ENCODE results near the gene UBXN2A.
A peak's percentile ranks its signal among the peaks of the same experiment; 100 is the strongest.

The UBXN2A gene

GRCh38 chr2:23939987-23940717 lies at the start of gene UBXN2A:
TSS of gene UBXN2A (plus strand) at chr2:23940463. CDS start at chr2:23958315, 17,852 bp downstream.
- DNase-seq (ENCODE audit: low spot score), result peak; percentile 79

GRCh38 chr2:23900133-23900532 lies 40.1 kb upstream of the UBXN2A start:
- DNase-seq (ENCODE audit: low spot score), result no peak

- DNase-seq (ENCODE audit: low spot score), result no peak
Observed at GRCh38 chr2:23900541-23901322, 39.5 kb upstream of the UBXN2A start.

GRCh38 chr2:23901966-23902846 lies 38.1 kb upstream of the UBXN2A start:
- DNase-seq (ENCODE audit: low spot score), result no peak

GRCh38 chr2:23903034-23903433 lies 37.2 kb upstream of the UBXN2A start:
- DNase-seq (ENCODE audit: low spot score), result no peak

GRCh38 chr2:23904215-23904614 lies 36.0 kb upstream of the UBXN2A start:
- no peak for DNase-seq (ENCODE audit: low spot score)

- DNase-seq (ENCODE audit: low spot score), result no peak
Observed at GRCh38 chr2:23904692-23905091, 35.6 kb upstream of the UBXN2A start.

- no peak for DNase-seq (ENCODE audit: low spot score)
Observed at GRCh38 chr2:23905155-23905554, 35.1 kb upstream of the UBXN2A start.

- DNase-seq (ENCODE audit: low spot score), result no peak
Observed at GRCh38 chr2:23912054-23912453, 28.2 kb upstream of the UBXN2A start.

- DNase-seq (ENCODE audit: low spot score), result no peak
Observed at GRCh38 chr2:23915327-23915726, 24.9 kb upstream of the UBXN2A start.

GRCh38 chr2:23916727-23917405 lies 23.4 kb upstream of the UBXN2A start:
- DNase-seq (ENCODE audit: low spot score), result no peak

- DNase-seq (ENCODE audit: low spot score), result no peak
Observed at GRCh38 chr2:23918837-23919489, 21.3 kb upstream of the UBXN2A start.

- DNase-seq (ENCODE audit: low spot score), result no peak
Observed at GRCh38 chr2:23924589-23925359, 15.5 kb upstream of the UBXN2A start.

GRCh38 chr2:23925702-23926289 lies 14.5 kb upstream of the UBXN2A start:
- DNase-seq (ENCODE audit: low spot score), result peak; percentile 63

- peak; percentile 33 for DNase-seq (ENCODE audit: low spot score)
Observed at GRCh38 chr2:23926290-23926749, 13.9 kb upstream of the UBXN2A start.

GRCh38 chr2:23926750-23927571 lies 13.3 kb upstream of the UBXN2A start, which contains the start of gene ATAD2B:
TSS of gene ATAD2B (minus strand) at chr2:23927123. CDS start at chr2:23926770, 353 bp downstream.
- peak; percentile 94 for DNase-seq (ENCODE audit: low spot score)

- no peak for DNase-seq (ENCODE audit: low spot score)
Observed at GRCh38 chr2:23934259-23934658, 6.0 kb upstream of the UBXN2A start.

GRCh38 chr2:23940718-23941620 lies 706 bp downstream of the UBXN2A start:
- no peak for DNase-seq (ENCODE audit: low spot score)

All from kidney capillary endothelial cell (primary cell).